ENCODE data around the gene SHC4. TPM values are rescaled to one million over a fixed set of nuclear protein-coding genes. Genes with fewer than 3 reads are reported as not detected.
"Not testable (repeated sequence)": the region's sequence is repeated elsewhere in the genome, so short reads cannot be mapped to it uniquely, and the experiment has no call there.

Gene SHC4
- total and polyA plus RNA-seq, 7 donors: 0.10 to 1.0 (median 0.25) TPM; not detected in 1

DNA sequence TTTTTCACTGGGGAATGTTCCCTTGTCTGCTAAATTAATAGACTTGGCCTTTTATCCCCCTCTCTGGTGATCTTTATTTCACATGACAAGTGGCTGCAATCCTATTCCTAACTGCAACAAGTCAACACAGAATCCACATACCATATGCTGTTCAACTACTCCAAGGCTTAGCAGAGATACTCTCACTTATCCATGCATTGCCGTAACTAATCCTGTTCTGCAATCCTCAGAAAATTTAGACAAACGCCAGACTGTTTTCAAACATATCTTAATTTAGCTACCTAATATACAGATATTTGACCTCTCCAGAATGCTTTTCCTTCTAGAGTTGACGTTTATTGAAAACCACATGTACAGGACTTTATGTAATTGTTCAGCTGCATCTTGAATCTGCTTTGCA lies 47.9 kb downstream of the SHC4 start:
- ATAC-seq (no peak), DNase-seq (no peak)
- TF ChIP-seq, protein P1, sequence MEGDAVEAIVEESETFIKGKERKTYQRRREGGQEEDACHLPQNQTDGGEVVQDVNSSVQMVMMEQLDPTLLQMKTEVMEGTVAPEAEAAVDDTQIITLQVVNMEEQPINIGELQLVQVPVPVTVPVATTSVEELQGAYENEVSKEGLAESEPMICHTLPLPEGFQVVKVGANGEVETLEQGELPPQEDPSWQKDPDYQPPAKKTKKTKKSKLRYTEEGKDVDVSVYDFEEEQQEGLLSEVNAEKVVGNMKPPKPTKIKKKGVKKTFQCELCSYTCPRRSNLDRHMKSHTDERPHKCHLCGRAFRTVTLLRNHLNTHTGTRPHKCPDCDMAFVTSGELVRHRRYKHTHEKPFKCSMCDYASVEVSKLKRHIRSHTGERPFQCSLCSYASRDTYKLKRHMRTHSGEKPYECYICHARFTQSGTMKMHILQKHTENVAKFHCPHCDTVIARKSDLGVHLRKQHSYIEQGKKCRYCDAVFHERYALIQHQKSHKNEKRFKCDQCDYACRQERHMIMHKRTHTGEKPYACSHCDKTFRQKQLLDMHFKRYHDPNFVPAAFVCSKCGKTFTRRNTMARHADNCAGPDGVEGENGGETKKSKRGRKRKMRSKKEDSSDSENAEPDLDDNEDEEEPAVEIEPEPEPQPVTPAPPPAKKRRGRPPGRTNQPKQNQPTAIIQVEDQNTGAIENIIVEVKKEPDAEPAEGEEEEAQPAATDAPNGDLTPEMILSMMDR (IDR thresholded peaks at IDR 0.05): no peak
- no peak overlapping the region for H3K27ac ChIP-seq
- no peaks in the 10 kb centered on the region for H3K27me3 ChIP-seq (ENCODE audit: insufficient read depth in 3 of 3, low read length in 2 of 3)
- H3K4me3 ChIP-seq: no peak overlapping the region
- H3K36me3 ChIP-seq (ENCODE audit: insufficient read depth in 1 of 2, low read depth in 1 of 2): no peaks in the 10 kb centered on the region
- no peaks in the 10 kb centered on the region for H3K4me1 ChIP-seq
- H3K9me3 ChIP-seq: no peaks in the 10 kb centered on the region
- intact Hi-C loops (cut with DNase I): no loop called here
- WGBS, 3 donors: 25 to 35% (median 28%) methylated on average over 3 of the region's 3 CpGs

DNA sequence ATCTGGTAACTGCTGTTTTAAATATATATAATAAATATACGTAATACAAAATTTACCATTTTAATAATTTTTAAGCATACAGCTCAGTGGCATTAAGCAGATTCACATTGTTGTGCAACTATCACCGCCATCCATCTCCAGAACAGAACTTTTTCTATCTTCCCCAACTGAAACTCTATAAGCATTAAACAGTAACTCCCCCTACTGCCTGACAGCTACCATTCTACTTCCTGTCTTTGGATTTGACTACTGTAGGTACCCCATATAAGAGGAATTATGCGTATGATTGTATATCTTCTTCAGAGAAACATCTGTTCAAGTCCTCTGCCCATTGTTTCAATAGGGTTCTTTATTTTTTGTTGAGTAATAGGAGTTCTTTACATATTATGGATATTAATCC lies 49.0 kb downstream of the SHC4 start:
- no peaks in the 10 kb centered on the region for H3K36me3 ChIP-seq (ENCODE audit: insufficient read depth in 1 of 2, low read depth in 1 of 2)
- H3K27ac ChIP-seq: no peak overlapping the region
- intact Hi-C loops (cut with DNase I): no loop called here
- 94 to 95% (median 94%) methylated on average over 3 of the region's 3 CpGs for WGBS, 3 donors
- TF ChIP-seq, protein P1 (IDR thresholded peaks at IDR 0.05): no peak
- H3K4me1 ChIP-seq: no peaks in the 10 kb centered on the region
- no peak for DNase-seq
- H3K9me3 ChIP-seq: no peaks in the 10 kb centered on the region
- no peaks in the 10 kb centered on the region for H3K27me3 ChIP-seq (ENCODE audit: insufficient read depth in 3 of 3, low read length in 2 of 3)
- no peak overlapping the region for H3K4me3 ChIP-seq
- ATAC-seq: no peak

DNA sequence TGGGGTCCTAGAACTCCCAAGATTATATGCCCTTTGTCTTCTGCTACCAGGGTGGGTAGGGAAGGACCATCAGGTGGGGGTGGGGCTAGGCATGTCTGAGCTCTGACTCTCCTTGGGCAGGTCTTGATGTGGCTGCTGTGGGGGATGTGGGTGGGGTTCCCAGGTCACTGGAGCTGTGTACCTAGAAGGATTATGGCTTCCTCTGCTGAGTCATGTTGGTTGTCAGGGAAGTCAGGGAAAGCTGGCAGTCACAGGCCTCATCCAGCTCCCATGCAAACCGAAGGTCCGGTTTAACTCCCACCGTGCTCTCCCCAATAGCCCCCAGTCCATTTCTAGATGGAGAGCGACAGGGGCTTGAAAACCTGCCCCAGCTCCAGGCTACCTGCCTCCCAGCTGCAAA lies 50.6 kb downstream of the SHC4 start:
- Histone ChIP-seq H3K9me3 (no peaks in the 10 kb centered on the region), H3K27ac (no peak overlapping the region), H3K27me3 (ENCODE audit: insufficient read depth in 3 of 3, low read length in 2 of 3) (no peaks in the 10 kb centered on the region), H3K36me3 (ENCODE audit: insufficient read depth in 1 of 2, low read depth in 1 of 2) (no peaks in the 10 kb centered on the region), H3K4me3 (no peak overlapping the region), H3K4me1 (no peaks in the 10 kb centered on the region)
- TF ChIP-seq, protein P1 (IDR thresholded peaks at IDR 0.05): no peak
- intact Hi-C loops (cut with DNase I): no loop called here
- DNase-seq (no peak), ATAC-seq (no peak)
- WGBS, 3 donors: 97 to 98% (median 97%) methylated on average over 4 of the region's 4 CpGs

DNA sequence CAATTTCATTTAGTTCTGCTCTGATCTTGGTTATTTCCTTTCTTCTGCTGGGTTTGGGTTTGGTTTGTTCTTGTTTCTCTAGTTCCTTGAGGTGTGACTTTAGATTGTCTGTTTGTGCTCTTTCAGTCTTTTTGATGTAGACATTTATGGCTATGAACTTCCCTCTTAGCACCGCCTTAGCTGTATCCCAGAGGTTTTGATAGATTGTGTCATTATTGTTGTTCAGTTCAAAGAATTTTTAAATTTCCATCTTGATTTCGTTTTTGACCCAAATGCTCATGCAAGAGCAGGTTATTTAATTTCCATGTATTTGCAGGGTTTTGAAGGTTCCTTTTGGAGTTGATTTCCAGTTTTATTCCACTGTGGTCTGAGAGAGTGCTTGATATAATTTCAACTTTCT lies 53.2 kb downstream of the SHC4 start:
- 75 to 85% (median 78%) methylated on average over 2 of the region's 2 CpGs for WGBS, 3 donors
- intact Hi-C loops (cut with DNase I): not testable (repeated sequence)

DNA sequence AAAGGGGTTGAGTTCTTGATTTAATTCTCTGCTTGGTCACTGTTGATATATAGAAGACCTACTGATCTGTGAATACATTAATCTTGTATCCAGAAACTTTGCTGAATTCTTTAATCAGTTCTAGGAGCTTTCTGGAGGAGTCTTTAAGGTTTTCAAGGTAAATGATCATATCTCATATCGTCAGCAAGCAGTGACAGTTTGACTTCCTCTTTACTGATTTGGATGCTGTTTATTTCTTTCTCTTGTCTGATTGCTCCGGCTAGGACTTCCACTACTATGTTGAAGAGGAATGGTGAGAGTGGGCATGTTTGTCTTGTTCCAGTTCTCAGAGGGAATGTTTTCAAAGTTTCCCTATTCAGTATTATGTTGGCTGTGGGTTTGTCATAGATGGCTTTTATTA lies 54.4 kb downstream of the SHC4 start:
- H3K4me3 ChIP-seq; H3K27ac ChIP-seq; H3K27me3 ChIP-seq (ENCODE audit: insufficient read depth in 3 of 3, low read length in 2 of 3); H3K36me3 ChIP-seq (ENCODE audit: insufficient read depth in 1 of 2, low read depth in 1 of 2); H3K4me1 ChIP-seq; ATAC-seq; DNase-seq; H3K9me3 ChIP-seq; intact Hi-C loops (cut with DNase I): not testable (repeated sequence)
- WGBS, 3 donors: 78 to 81% (median 78%) methylated on average over 2 of the region's 2 CpGs

More for the DNA sequence above, 53.2 kb downstream of the SHC4 start:
- ATAC-seq; H3K4me3 ChIP-seq; H3K4me1 ChIP-seq; H3K27me3 ChIP-seq (ENCODE audit: insufficient read depth in 3 of 3, low read length in 2 of 3); H3K36me3 ChIP-seq (ENCODE audit: insufficient read depth in 1 of 2, low read depth in 1 of 2); H3K27ac ChIP-seq; DNase-seq; H3K9me3 ChIP-seq: not testable (repeated sequence)

DNA sequence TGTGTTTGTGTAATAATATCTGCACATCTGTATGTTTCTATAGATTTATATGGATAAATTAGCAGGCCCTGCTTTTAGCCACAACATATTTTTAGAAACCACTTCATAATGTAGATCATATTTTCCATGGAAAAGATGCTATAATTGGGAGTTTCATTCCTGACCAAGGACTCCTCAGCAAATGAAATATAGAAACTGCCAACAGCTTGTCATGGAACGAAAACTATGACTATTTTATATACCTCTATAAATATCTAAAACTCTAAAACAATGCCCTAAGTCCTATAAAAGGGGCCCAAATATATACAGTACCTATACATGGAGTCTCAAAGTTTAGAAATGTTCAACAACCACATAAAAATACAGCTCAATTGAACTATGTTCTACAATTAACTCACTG lies 57.9 kb downstream of the SHC4 start:
- intact Hi-C loops (cut with DNase I): no loop called here
- no peak for ATAC-seq

More for the DNA sequence above, 57.9 kb downstream of the SHC4 start:
- Histone ChIP-seq H3K27me3 (ENCODE audit: insufficient read depth in 3 of 3, low read length in 2 of 3) (peaks cover 0 to 4% (median 0%) of the 10 kb centered on the region in 3 donors), H3K36me3 (ENCODE audit: insufficient read depth in 1 of 2, low read depth in 1 of 2) (no peaks in the 10 kb centered on the region), H3K27ac (no peak overlapping the region), H3K4me3 (no peak overlapping the region), H3K4me1 (no peaks in the 10 kb centered on the region), H3K9me3 (no peaks in the 10 kb centered on the region)
- no peak for DNase-seq
- TF ChIP-seq, protein P1 (IDR thresholded peaks at IDR 0.05): no peak
- 68 to 78% (median 76%) methylated on average over 1 of the region's 1 CpG for WGBS, 3 donors

Data from psoas muscle (tissue), 8 donors.